Suprapubic skin (tissue), 4 donors: ENCODE results near the gene SLC22A4. TPM values are rescaled to one million over a fixed set of nuclear protein-coding genes. Genes with fewer than 3 reads are reported as not detected.

Source experiments
- DNase-seq, 2 donors: peaks; one replicate each; pipeline ENCODE4 v3.0.0-alpha.2; 2019; ENCODE audit warnings: low spot score in 2 of 2
- H3K27ac ChIP-seq: fragments of 200-600 bp; sonication (generic); one replicate; pipeline ENCODE4 v1.5.1; 2019
- H3K27me3 ChIP-seq: fragments of 200-600 bp; sonication (generic); one replicate; pipeline ENCODE4 v1.5.1; 2019
- H3K36me3 ChIP-seq: fragments of 200-600 bp; sonication (generic); one replicate; pipeline ENCODE4 v1.5.1; 2019
- H3K4me1 ChIP-seq: fragments of 200-600 bp; sonication (generic); one replicate; pipeline ENCODE4 v1.5.1; 2019
- H3K4me3 ChIP-seq: fragments of 200-600 bp; sonication (generic); one replicate; pipeline ENCODE4 v1.5.1; 2019; ENCODE audit warnings: mild to moderate bottlenecking
- H3K9me3 ChIP-seq: fragments of 200-600 bp; sonication (generic); one replicate; pipeline ENCODE4 v1.5.1; 2019
- CTCF ChIP-seq, 2 donors: fragments of 200-600 bp in 1 of 2; fragments of 450-650 bp in 1 of 2; sonication (generic) in 1 of 2; IDR thresholded peaks; one replicate each; pipeline ENCODE4 v1.5.1; 2016 to 2019; ENCODE audit warnings: antibody characterized with exemption in 2 of 2, mild to moderate bottlenecking in 1 of 2, moderate library complexity in 1 of 2
- EP300 ChIP-seq: sonication (generic); formaldehyde crosslinking; IDR thresholded peaks from one replicate; pipeline ENCODE4 v1.6.1; 2017; ENCODE audit warnings: antibody characterized with exemption
- POLR2A ChIP-seq, 2 donors: fragments of 450-650 bp; IDR thresholded peaks; one replicate each; pipeline ENCODE4 v1.6.1; 2017; ENCODE audit warnings: antibody characterized with exemption in 2 of 2, mild to moderate bottlenecking in 2 of 2, moderate library complexity in 2 of 2
- POLR2AphosphoS5 ChIP-seq, 3 donors: sonication (generic); formaldehyde crosslinking; IDR thresholded peaks; one replicate each; pipeline ENCODE4 v1.6.1; 2017; ENCODE audit warnings: antibody characterized with exemption in 3 of 3
- WGBS: methylation state at CpG from one replicate; pipeline ENCODE4 v1.1.5; 2018; 5-methylcytosine and 5-hydroxymethylcytosine counted together
- total RNA-seq, 4 donors: library from RNA; depleted of rRNA; stranded (reverse); fragments of >200 nt; gene quantifications; one replicate each; pipeline ENCODE4 v1.1.0, GENCODE V29; 2016

SLC22A4 gene
- total RNA-seq, 4 donors from 2014 or later, result 0.32 to 1.9 (median 1.3) TPM

- peak overlapping the region; percentile 62 for H3K27ac ChIP-seq
- 47% methylated on average over 4 of the region's 4 CpGs for WGBS
- DNase-seq, result peak in 1 of 2 donors; percentile 64
- H3K27me3 ChIP-seq, result no peaks in the 10 kb centered on the region
- H3K36me3 ChIP-seq, result no peaks in the 10 kb centered on the region
- TF ChIP-seq EP300, result no peak
- TF ChIP-seq POLR2A (IDR thresholded peaks at IDR 0.05), result no peak
- TF ChIP-seq CTCF (IDR thresholded peaks at IDR 0.05), result no peak
- H3K9me3 ChIP-seq, result no peaks in the 10 kb centered on the region
- H3K4me3 ChIP-seq, result no peak overlapping the region
- peaks cover 42% of the 10 kb centered on the region for H3K4me1 ChIP-seq
Measured at GRCh38 chr5:132253008-132253441, 41.2 kb upstream of the SLC22A4 start.

- Histone ChIP-seq H3K4me3 (no peak overlapping the region), H3K9me3 (no peaks in the 10 kb centered on the region), H3K27ac (peak overlapping the region; percentile 62), H3K4me1 (peaks cover 48% of the 10 kb centered on the region), H3K36me3 (no peaks in the 10 kb centered on the region), H3K27me3 (no peaks in the 10 kb centered on the region)
- TF ChIP-seq CTCF (IDR thresholded peaks at IDR 0.05), result no peak
- TF ChIP-seq POLR2AphosphoS5 (IDR thresholded peaks at IDR 0.05), result no peak
- no peak for TF ChIP-seq POLR2A (IDR thresholded peaks at IDR 0.05)
- TF ChIP-seq EP300, result no peak
- peak in 1 of 2 donors; percentile 75 for DNase-seq
- 90% methylated on average over 7 of the region's 8 CpGs for WGBS
Measured at GRCh38 chr5:132253452-132254320, 40.5 kb upstream of the SLC22A4 start.

GRCh38 chr5:132254321-132254977, 39.7 kb upstream of the SLC22A4 start:
- no peaks in the 10 kb centered on the region for H3K36me3 ChIP-seq
- no peak overlapping the region for H3K4me3 ChIP-seq
- 39% methylated on average over 6 of the region's 7 CpGs for WGBS
- TF ChIP-seq POLR2AphosphoS5 (IDR thresholded peaks at IDR 0.05) (peak in 2 of 3 donors; percentile 14 to 37), POLR2A (IDR thresholded peaks at IDR 0.05) (no peak)
- no peaks in the 10 kb centered on the region for H3K27me3 ChIP-seq
- H3K4me1 ChIP-seq, result peaks cover 56% of the 10 kb centered on the region
- H3K27ac ChIP-seq, result peak overlapping the region; percentile 62
- DNase-seq, result peak in 1 of 2 donors; percentile 83
- no peaks in the 10 kb centered on the region for H3K9me3 ChIP-seq

- Histone ChIP-seq H3K4me1 (peaks cover 74% of the 10 kb centered on the region), H3K4me3 (no peak overlapping the region), H3K36me3 (no peaks in the 10 kb centered on the region), H3K27me3 (no peaks in the 10 kb centered on the region), H3K9me3 (no peaks in the 10 kb centered on the region), H3K27ac (no peak overlapping the region)
- WGBS, result 92% methylated on average over 4 of the region's 4 CpGs
- peak in 1 of 2 donors; percentile 37 for DNase-seq
- TF ChIP-seq CTCF (IDR thresholded peaks at IDR 0.05), result no peak
- TF ChIP-seq EP300, result no peak
- TF ChIP-seq POLR2AphosphoS5 (IDR thresholded peaks at IDR 0.05), result no peak
- TF ChIP-seq POLR2A (IDR thresholded peaks at IDR 0.05), result no peak
Measured at GRCh38 chr5:132256086-132256782, 38.0 kb upstream of the SLC22A4 start.

- Histone ChIP-seq H3K9me3 (no peaks in the 10 kb centered on the region), H3K36me3 (no peaks in the 10 kb centered on the region), H3K27me3 (no peaks in the 10 kb centered on the region), H3K4me1 (peaks cover 79% of the 10 kb centered on the region), H3K27ac (peak overlapping the region; percentile 91), H3K4me3 (peak overlapping the region; percentile 60)
- TF ChIP-seq POLR2AphosphoS5 (IDR thresholded peaks at IDR 0.05) (no peak), POLR2A (IDR thresholded peaks at IDR 0.05) (no peak), CTCF (IDR thresholded peaks at IDR 0.05) (no peak), EP300 (no peak)
- peak in 1 of 2 donors; percentile 69 for DNase-seq
- WGBS, result 93% methylated on average over 6 of the region's 6 CpGs
Measured at GRCh38 chr5:132256783-132257130, 37.4 kb upstream of the SLC22A4 start.
